NCI-H524 (cell line): ENCODE data around the gene ASTN1.

Source experiments
- DNase-seq, 2 experiments: peaks; one replicate each; lab custom pipeline; 2025; lab: John Stamatoyannopoulos, UW

ASTN1 gene

GRCh38 chr1:176837708-176838107 is 326.8 kb downstream of the ASTN1 start:
- no peak for DNase-seq

- DNase-seq = no peak
Observed at GRCh38 chr1:176831150-176831549, 333.4 kb downstream of the ASTN1 start.

- DNase-seq = no peak
Observed at GRCh38 chr1:176829261-176829660, 335.3 kb downstream of the ASTN1 start.

GRCh38 chr1:176826265-176826664 is 338.2 kb downstream of the ASTN1 start:
- peak; percentile 89 to 97 for DNase-seq

GRCh38 chr1:176820391-176821031 is 344.0 kb downstream of the ASTN1 start:
- peak; percentile 21 to 44 for DNase-seq

- no peak for DNase-seq
Observed at GRCh38 chr1:176816232-176816631, 348.3 kb downstream of the ASTN1 start.

- DNase-seq = no peak
Observed at GRCh38 chr1:176815621-176816020, 348.9 kb downstream of the ASTN1 start.

- DNase-seq = no peak
Observed at GRCh38 chr1:176811511-176812288, 352.8 kb downstream of the ASTN1 start.

GRCh38 chr1:176809292-176809691 is 355.2 kb downstream of the ASTN1 start:
- no peak for DNase-seq
